SK-N-SH (cell line): ENCODE data around the gene C13orf46. TPM values are rescaled to one million over a fixed set of nuclear protein-coding genes. Genes with fewer than 3 reads are reported as not detected.

ENCODE experiments used
- CTCF ChIA-PET: fragments of 300-600, 350-600 bp; formaldehyde crosslinking; extraction: SDS; loops from one replicate; lab custom pipeline; 2021; lab: Yijun Ruan, JAX
- POLR2A ChIA-PET: fragments of 350-600 bp; sonication (Branson Sonifier 250); formaldehyde crosslinking; extraction: SDS; loops from one replicate; lab custom pipeline; 2020; ENCODE audit warnings: antibody characterized with exemption, inconsistent platforms; lab: Yijun Ruan, JAX
- DNase-seq: peaks from one replicate; pipeline ENCODE4 v3.0.0; 2012
- H2AFZ ChIP-seq: fragments of 200-600 bp; sonication (generic); 2 replicates; pipeline ENCODE4 v1.8.1; 2016; ENCODE audit warnings: antibody characterized with exemption, mild to moderate bottlenecking, low read depth
- H3F3A ChIP-seq: fragments of 200-600 bp; sonication (generic); replicated peaks from 2 replicates; pipeline ENCODE3; 2016; ENCODE audit warnings: antibody characterized with exemption, mild to moderate bottlenecking; ENCODE audit not compliant: insufficient read depth
- H3K27ac ChIP-seq, 2 experiments: fragments of 200-500 bp in 1 of 2; fragments of 200-600 bp in 1 of 2; sonication (Bioruptor generic) in 1 of 2; sonication (generic), shearing (Covaris generic) in 1 of 2; 2 replicates each; pipeline versions ENCODE4 v1.5.1 to v1.6.1; 2014 to 2016; ENCODE audit warnings: low read depth in 2 of 2, inconsistent platforms in 1 of 2, low read length in 1 of 2, mild to moderate bottlenecking in 1 of 2, mixed read lengths in 1 of 2
- H3K27me3 ChIP-seq: fragments of 200-600 bp; sonication (generic), shearing (Covaris generic); 2 replicates; pipeline ENCODE4 v1.6.1; 2016; ENCODE audit warnings: mixed run types; ENCODE audit not compliant: insufficient read depth
- H3K36me3 ChIP-seq, 2 experiments: fragments of 200-500 bp in 1 of 2; fragments of 200-600 bp in 1 of 2; sonication (Bioruptor generic) in 1 of 2; sonication (generic) in 1 of 2; replicated peaks in 1 of 2; 2 replicates each; pipeline versions ENCODE3 to v1.5.1; 2014 to 2016; ENCODE audit warnings: low read length in 1 of 2, mild to moderate bottlenecking in 1 of 2; ENCODE audit not compliant: insufficient read depth in 2 of 2, control insufficient read depth in 1 of 2
- H3K4me1 ChIP-seq, 2 experiments: fragments of 200-500 bp in 1 of 2; fragments of 200-600 bp in 1 of 2; sonication (Bioruptor generic) in 1 of 2; sonication (generic), shearing (Covaris generic) in 1 of 2; 2 replicates each; pipeline versions ENCODE4 v1.5.1 to v1.6.1; 2014 to 2016; ENCODE audit warnings: low read depth in 1 of 2, low read length in 1 of 2, mixed run types in 1 of 2; ENCODE audit not compliant: insufficient read depth in 2 of 2, control insufficient read depth in 1 of 2
- H3K4me2 ChIP-seq: fragments of 200-600 bp; sonication (generic), shearing (Covaris generic); 2 replicates; pipeline ENCODE4 v1.6.1; 2017; ENCODE audit warnings: mixed run types
- H3K4me3 ChIP-seq, 2 experiments: fragments of 200-500 bp in 1 of 2; fragments of 200-600 bp in 1 of 2; sonication (Bioruptor generic) in 1 of 2; sonication (generic), shearing (Covaris generic) in 1 of 2; 2 replicates each; pipeline versions ENCODE4 v1.5.1 to v1.8.1; 2014 to 2016; ENCODE audit warnings: low read depth in 2 of 2, inconsistent platforms in 1 of 2, low read length in 1 of 2, mild to moderate bottlenecking in 1 of 2, mixed read lengths in 1 of 2, moderate library complexity in 1 of 2
- H3K79me2 ChIP-seq: fragments of 200-600 bp; sonication (generic); 2 replicates; pipeline ENCODE4 v1.8.1; 2017; ENCODE audit warnings: mild to moderate bottlenecking; ENCODE audit not compliant: insufficient read depth
- H3K9ac ChIP-seq: fragments of 200-600 bp; sonication (generic); 2 replicates; pipeline ENCODE4 v1.6.1; 2017; ENCODE audit warnings: mixed run types
- H3K9me2 ChIP-seq: fragments of 200-600 bp; sonication (generic); 2 replicates; pipeline ENCODE4 v1.6.1; 2017; ENCODE audit warnings: mixed run types
- H3K9me3 ChIP-seq: fragments of 200-600 bp; sonication (generic); 2 replicates; pipeline ENCODE4 v1.6.1; 2017; ENCODE audit warnings: mixed run types, mild to moderate bottlenecking, moderate library complexity
- H4K20me1 ChIP-seq: fragments of 200-600 bp; sonication (generic); 2 replicates; pipeline ENCODE4 v1.6.1; 2017; ENCODE audit warnings: mild to moderate bottlenecking, mixed run types; ENCODE audit not compliant: insufficient read depth
- CHD2 ChIP-seq: fragments of 150-350 bp; IDR thresholded peaks from 2 replicates; pipeline ENCODE4 v1.6.1; 2018; ENCODE audit warnings: low read length; ENCODE audit not compliant: partially characterized antibody
- EP300 ChIP-seq, 2 experiments: IDR thresholded peaks; 2 replicates each; pipeline versions ENCODE4 v1.4.0 to v1.6.1; 2012; ENCODE audit warnings: borderline replicate concordance in 1 of 2, low read depth in 1 of 2, low read length in 1 of 2
- FOSL2 ChIP-seq: IDR thresholded peaks from 2 replicates; pipeline ENCODE4 v1.4.0; 2012; ENCODE audit warnings: low read depth, mild to moderate bottlenecking, moderate library complexity, borderline replicate concordance
- GABPA ChIP-seq: IDR thresholded peaks from 2 replicates; pipeline ENCODE4 v1.4.0; 2012; ENCODE audit warnings: low read depth, mild to moderate bottlenecking
- MAX ChIP-seq: IDR thresholded peaks from 2 replicates; pipeline ENCODE4 v1.4.0; 2012; ENCODE audit warnings: low read depth
- MEF2A ChIP-seq: IDR thresholded peaks from 2 replicates; pipeline ENCODE4 v1.4.0; 2012; ENCODE audit warnings: low read depth, borderline replicate concordance
- POLR2AphosphoS5 ChIP-seq: IDR thresholded peaks from 2 replicates; pipeline ENCODE4 v1.6.1; 2012; ENCODE audit warnings: low read depth, low read length
- TAF1 ChIP-seq: IDR thresholded peaks from 2 replicates; pipeline ENCODE4 v1.6.1; 2012; ENCODE audit warnings: low read depth, mild to moderate bottlenecking, low read length, moderate library complexity, borderline replicate concordance
- TCF12 ChIP-seq: IDR thresholded peaks from 2 replicates; pipeline ENCODE4 v1.4.0; 2012
- USF1 ChIP-seq: IDR thresholded peaks from 2 replicates; pipeline ENCODE4 v1.4.0; 2012; ENCODE audit warnings: low read depth, borderline replicate concordance
- YY1 ChIP-seq: IDR thresholded peaks from 2 replicates; pipeline ENCODE4 v1.4.0; 2012; ENCODE audit warnings: low read depth, mild to moderate bottlenecking
- WGBS: methylation state at CpG from one replicate; pipeline ENCODE4 v1.1.6; 2017; ENCODE audit warnings: low lambda C conversion rate; 5-methylcytosine and 5-hydroxymethylcytosine counted together
- polyA plus RNA-seq, 3 experiments: library from polyadenylated mRNA; depleted of rRNA; stranded (reverse); fragments of >200 nt; gene quantifications; 2 replicates each; pipeline ENCODE4 v1.2.3, GENCODE V29; 2012

The C13orf46 gene
- polyA plus RNA-seq, 1 of the 3 experiments (the other 2 are of a cell fraction) = 1.7 TPM

- WGBS = 91% methylated on average over 20 of the region's 22 CpGs
Measured at GRCh38 chr13:113958373-113958772, 15.5 kb downstream of the C13orf46 start.

GRCh38 chr13:113956571-113956970 is 17.3 kb downstream of the C13orf46 start:
- H3K4me3 ChIP-seq = no peak overlapping the region
- no peak for DNase-seq
- TF ChIP-seq TAF1 = no peak
- no peak for TF ChIP-seq POLR2AphosphoS5
- TF ChIP-seq CHD2 = no peak
- no peak for TF ChIP-seq USF1
- TF ChIP-seq MAX = no peak
- TF ChIP-seq YY1 = no peak
- TF ChIP-seq EP300 (IDR thresholded peaks at IDR 0.05; ENCODE audit: borderline replicate concordance in 1 of 2, low read depth in 1 of 2, low read length in 1 of 2) = no peak
- no peak for TF ChIP-seq GABPA
- TF ChIP-seq TCF12 = no peak
- TF ChIP-seq FOSL2 = no peak
- no peaks in the 10 kb centered on the region for H3K4me1 ChIP-seq
- no peaks in the 10 kb centered on the region for H3K36me3 ChIP-seq
- CTCF ChIA-PET = no interaction called here
- H3K27ac ChIP-seq = no peak overlapping the region
- POLR2A ChIA-PET = no interaction called here
- no peaks in the 10 kb centered on the region for H3F3A ChIP-seq
- no peak overlapping the region for H3K4me2 ChIP-seq
- no peak overlapping the region for H2AFZ ChIP-seq
- peaks cover 15% of the 10 kb centered on the region; the same call in 1 of the 2 replicates for H3K9me3 ChIP-seq
- H3K79me2 ChIP-seq = no peaks in the 10 kb centered on the region
- H3K27me3 ChIP-seq = no peaks in the 10 kb centered on the region
- H3K9me2 ChIP-seq = no peaks in the 10 kb centered on the region
- H4K20me1 ChIP-seq = no peaks in the 10 kb centered on the region
- no peak overlapping the region for H3K9ac ChIP-seq
- WGBS = 91% methylated on average over 12 of the region's 14 CpGs

More at GRCh38 chr13:113958373-113958772, 15.5 kb downstream of the C13orf46 start:
- Histone ChIP-seq H3F3A (no peaks in the 10 kb centered on the region), H3K79me2 (no peaks in the 10 kb centered on the region), H3K27me3 (no peaks in the 10 kb centered on the region), H3K36me3 (no peaks in the 10 kb centered on the region), H2AFZ (no peak overlapping the region), H3K4me3 (no peak overlapping the region), H3K9me2 (no peaks in the 10 kb centered on the region), H3K4me1 (no peaks in the 10 kb centered on the region), H4K20me1 (no peaks in the 10 kb centered on the region), H3K4me2 (no peak overlapping the region), H3K27ac (no peak overlapping the region), H3K9ac (no peak overlapping the region), H3K9me3 (peaks cover 15% of the 10 kb centered on the region; the same call in 1 of the 2 replicates)
- TF ChIP-seq USF1 = no peak
- TF ChIP-seq MEF2A = no peak
- CTCF ChIA-PET = no interaction called here
- POLR2A ChIA-PET = no interaction called here
- DNase-seq = no peak
